HG02571 (cell line): Measurements from ENCODE around the gene PKP4.

ENCODE experiments used
- ATAC-seq: cut with Tn5 transposase; IDR thresholded peaks from one replicate; pipeline ENCODE4 v1.9.1; 2021; ENCODE audit warnings: mild to moderate bottlenecking, moderate library complexity; ENCODE audit not compliant: unreplicated experiment

The PKP4 gene

GRCh38 chr2:158637357-158637756 lies 180.6 kb downstream of the PKP4 start:
- ATAC-seq = no peak

DNA sequence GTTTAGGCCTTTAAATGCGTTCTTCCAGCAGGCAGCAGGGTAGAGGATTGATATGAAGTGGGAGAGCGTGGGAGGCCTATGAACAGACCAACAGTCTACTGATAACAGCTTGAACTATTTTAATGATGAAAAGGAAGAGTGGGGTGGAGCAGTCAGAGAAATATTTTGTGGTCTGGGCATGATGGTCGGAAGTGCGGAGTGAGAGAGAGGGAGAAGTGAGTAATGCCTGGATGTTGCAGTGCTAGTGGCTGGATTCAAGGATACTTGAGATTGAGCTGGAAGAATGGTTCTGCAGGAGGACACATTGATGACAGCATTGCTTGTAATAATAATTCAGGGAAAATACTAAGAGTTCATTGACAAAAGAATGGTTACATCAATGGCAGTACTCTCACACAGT lies 187.4 kb downstream of the PKP4 start:
- no peak for ATAC-seq

GRCh38 chr2:158645299-158645698 lies 188.5 kb downstream of the PKP4 start:
- no peak for ATAC-seq

DNA sequence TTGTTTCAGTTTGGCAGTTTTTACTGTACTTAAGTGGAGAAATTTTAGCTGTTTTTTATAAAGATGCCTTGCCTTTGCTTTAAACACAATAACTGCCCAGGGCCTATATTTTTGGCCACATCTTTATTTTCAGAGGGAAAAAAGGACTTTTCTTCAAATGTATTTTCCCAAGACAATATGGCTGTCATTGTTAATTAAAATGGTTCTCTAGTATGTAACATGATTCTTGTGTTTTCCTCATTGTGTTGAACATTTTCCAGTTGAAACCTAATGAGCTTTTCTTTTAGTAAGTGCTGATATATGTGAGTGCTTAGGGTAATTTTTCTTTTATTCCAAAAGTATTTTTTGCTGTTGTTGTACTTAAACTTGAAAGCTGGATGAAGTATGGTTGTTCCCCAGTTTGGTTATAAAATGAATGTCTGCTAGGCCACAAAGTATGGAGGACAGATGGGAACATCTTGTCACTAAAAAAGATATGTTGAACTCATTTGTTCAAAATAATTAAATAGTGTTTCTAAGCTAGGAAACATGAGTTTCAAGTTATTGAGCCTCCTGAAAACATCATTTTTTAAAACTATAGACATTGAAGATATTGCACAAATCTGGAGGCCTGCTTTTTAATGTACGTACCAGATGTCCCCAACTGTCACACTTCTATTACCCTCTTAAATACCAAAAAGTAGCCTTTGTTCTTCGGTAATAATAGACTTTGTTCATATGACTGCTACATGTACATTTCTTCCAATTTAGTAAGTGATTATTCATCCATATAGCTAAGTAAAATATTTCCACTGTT lies 190.9 kb downstream of the PKP4 start:
- no peak for ATAC-seq

GRCh38 chr2:158649846-158650245 lies 193.1 kb downstream of the PKP4 start:
- ATAC-seq = no peak

DNA sequence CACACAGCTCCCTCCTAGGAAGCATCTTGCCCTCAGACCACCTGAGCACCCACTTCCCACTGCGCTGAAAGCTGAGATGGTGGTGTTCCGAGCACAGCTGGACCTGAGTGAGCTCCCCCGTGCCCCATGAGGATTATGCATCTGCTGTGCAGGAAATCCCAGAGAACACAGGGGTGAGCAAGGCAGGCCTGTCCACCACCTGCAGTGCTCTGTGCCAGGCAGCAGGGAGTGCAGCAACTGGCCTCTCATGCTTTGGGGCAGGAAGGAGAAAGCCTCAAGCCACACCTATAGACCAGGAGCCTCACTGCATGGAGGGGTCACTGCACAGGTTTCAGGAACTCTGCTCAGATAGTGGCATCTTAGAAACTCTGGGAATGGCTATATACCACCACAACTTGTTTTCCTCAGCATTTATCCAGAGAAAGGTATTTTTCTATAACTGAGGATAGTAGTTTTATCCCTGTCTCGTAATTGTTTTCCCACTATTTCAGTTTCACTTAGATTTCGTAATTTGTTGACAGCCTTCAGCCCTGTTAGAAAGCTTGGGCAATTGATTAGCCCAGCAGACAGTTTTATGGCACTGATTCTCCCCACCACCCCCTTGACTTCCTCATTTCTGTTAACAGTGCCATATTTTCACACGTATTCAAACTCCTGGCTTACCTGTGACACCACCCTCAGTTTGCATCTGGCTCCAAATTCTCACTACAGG lies 194.1 kb downstream of the PKP4 start:
- no peak for ATAC-seq

GRCh38 chr2:158651358-158652057 lies 194.8 kb downstream of the PKP4 start:
- no peak for ATAC-seq

DNA sequence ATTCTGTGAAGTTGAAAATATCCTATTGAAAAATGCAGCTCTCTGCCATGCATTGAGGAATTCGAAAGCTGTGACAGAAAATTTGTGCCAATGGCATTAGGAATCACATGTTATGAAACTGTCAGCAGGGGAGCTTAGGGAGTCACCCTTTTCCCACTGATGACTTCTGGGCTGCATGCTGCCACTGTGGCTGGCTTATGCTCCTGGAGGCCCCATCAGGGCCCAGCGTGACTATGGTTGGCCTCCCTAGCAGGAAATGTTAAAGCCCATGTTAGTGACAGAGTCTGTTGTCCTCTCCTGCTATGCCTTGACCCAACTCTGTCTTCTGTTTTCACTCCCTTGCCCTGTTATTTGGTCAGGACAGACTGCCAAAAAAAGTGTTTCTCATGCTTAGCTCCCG lies 198.9 kb downstream of the PKP4 start:
- no peak for ATAC-seq

DNA sequence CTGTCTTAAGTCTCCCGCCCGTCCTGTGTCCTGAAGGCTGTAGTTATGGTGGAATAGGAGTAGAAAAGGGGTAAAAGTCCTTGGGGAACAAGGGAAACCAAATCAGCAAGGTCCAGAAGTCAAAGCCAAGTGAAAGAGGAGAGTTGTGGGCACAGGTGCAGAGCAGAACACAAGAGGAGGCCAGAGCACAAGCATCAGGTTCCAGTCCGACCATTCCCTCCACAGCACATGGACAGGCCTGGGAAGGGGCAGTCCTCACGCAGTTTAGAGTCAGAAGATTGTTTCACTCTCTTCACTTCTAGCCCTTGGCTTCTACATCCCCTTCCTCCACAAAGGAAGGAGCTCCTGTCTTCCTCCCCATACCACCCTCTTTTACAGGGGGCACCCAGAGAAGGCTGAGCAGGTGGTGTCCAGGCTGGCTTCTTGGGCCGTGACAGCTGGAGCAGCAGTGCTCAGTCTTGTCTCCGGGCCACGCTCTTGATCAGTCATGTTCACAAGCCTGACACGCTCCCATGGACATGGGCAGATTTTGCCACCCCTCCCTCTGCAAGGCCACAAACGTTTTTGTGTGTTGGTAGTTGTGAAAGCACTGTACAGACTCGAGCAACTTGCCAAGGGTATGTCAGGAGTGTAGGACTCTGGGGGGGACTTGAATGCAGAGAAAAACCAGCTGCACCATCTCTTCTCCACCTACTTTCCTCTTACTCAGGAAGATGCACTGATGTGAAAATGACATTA lies 199.9 kb downstream of the PKP4 start:
- ATAC-seq = no peak

GRCh38 chr2:158658396-158658795 lies 201.6 kb downstream of the PKP4 start:
- no peak for ATAC-seq

- no peak for ATAC-seq
Observed at GRCh38 chr2:158659483-158659882, 202.7 kb downstream of the PKP4 start.

- no peak for ATAC-seq
Observed at GRCh38 chr2:158661231-158661630, 204.5 kb downstream of the PKP4 start.

GRCh38 chr2:158662421-158662820 lies 205.7 kb downstream of the PKP4 start:
- no peak for ATAC-seq

DNA sequence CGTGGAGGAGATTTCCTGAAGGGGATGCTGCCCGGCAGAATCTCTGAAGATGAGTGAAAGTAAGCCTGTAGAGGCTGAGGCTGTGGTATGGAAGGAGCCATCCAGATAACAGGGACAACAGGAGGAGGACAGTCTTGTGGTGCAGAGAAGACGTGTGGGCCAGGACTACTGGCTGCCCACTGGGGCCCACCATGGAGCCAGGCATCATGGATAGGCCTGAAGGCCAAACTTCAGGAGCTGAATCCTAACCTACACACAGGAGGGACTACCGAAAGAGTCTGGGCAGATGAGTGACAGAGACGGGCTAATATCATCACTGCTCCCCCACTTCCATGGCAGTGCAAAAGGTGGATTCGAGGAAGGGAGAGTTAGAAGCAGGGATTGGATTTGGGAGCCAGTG lies 207.0 kb downstream of the PKP4 start:
- no peak for ATAC-seq

- ATAC-seq = no peak
Observed at GRCh38 chr2:158664987-158665386, 208.2 kb downstream of the PKP4 start.

- no peak for ATAC-seq
Observed at GRCh38 chr2:158665536-158666302, 209.0 kb downstream of the PKP4 start.

GRCh38 chr2:158666969-158667368 lies 210.2 kb downstream of the PKP4 start:
- no peak for ATAC-seq

DNA sequence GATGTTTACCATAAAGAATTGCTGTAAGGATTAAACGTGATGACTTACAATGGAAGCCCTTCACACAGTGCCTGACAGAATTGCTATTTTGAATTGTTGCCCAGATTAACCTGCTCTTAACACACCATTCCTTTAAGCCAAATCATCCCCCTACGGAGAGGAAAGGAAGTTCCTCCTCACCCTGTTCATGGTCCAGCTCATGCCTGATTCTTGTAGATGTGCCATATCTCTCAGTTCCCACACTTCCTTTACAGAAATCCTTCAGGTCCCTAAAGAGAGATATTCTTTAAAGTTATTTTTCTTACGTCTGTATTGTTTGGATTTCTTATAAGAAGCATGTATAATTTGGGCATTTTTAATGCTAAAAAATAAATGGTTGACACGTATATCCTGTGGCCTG lies 210.8 kb downstream of the PKP4 start:
- ATAC-seq = no peak

GRCh38 chr2:158668001-158668765 lies 211.4 kb downstream of the PKP4 start:
- no peak for ATAC-seq

GRCh38 chr2:158670292-158670691 lies 213.5 kb downstream of the PKP4 start:
- no peak for ATAC-seq
